Head of caudate nucleus (tissue), 42 donors: Measurements from ENCODE around the gene FAM171A2.

Source experiments
- DNase-seq, 42 donors: peaks; one replicate each; pipeline versions ENCODE4 v3.0.0 to v3.0.0-alpha.2; 2020 to 2021; ENCODE audit warnings: mixed read lengths in 7 of 42
- intact Hi-C: fragments of 100-400 bp; cut with DNase I; formaldehyde crosslinking; loops from one replicate; pipeline ENCODE4 v1.15.0; 2022

Gene FAM171A2

DNA sequence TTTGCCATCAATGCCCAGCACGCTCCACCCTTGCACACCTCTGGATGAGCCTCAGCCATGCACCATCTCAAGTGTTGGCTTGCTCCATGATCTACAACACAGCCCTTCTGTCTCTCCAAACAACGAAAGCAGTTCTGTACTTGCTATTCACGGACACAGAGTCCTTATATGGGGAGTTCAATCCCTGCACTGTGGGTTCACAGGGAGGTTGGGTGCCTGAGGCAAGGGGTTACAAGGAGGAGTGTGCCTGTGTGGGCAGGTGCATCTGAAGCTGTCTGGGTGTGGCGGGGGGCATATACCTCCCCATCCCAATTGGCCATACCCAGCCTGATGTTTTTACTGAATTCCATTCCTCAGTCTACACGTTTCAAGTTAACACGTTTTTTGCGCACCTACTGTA, 49.6 kb downstream of the FAM171A2 start:
- intact Hi-C loops: no loop called here
- no peak for DNase-seq

DNA sequence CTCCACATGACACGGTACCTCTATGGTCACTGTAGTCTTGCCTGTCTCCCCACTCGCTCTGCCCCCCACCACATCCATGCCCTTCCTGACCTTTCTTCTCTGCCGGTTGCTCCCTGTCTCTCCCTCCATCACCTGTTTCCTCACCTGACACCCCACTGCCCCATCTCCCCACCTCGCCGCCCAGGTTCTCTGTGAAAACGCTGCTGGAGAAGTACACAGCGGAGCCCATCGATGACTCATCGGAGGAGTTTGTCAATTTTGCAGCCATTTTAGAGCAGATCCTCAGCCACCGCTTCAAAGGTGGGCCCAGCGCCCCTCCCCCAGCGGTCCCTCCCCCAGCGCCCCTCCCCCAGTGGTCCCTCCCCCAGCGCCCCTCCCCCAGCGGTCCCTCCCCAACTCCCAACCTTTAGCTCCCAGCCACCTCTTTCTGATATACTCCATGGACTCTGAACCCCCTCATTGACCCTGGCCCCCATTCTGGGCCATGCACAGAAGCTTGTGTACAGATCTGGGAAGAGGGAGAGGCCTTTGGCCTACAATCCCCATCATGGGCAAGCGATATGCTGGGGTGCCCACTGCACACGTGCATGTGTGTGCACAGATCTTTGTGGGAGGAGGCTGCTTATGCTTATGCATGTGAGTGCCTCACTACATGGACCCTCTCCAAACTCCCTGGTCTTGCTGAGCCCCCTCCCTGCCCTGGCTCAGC, 51.1 kb downstream of the FAM171A2 start:
- DNase-seq: peak in 10 of 42 donors; percentile 22 to 67 (median 50)
- intact Hi-C loops: no loop called here

DNA sequence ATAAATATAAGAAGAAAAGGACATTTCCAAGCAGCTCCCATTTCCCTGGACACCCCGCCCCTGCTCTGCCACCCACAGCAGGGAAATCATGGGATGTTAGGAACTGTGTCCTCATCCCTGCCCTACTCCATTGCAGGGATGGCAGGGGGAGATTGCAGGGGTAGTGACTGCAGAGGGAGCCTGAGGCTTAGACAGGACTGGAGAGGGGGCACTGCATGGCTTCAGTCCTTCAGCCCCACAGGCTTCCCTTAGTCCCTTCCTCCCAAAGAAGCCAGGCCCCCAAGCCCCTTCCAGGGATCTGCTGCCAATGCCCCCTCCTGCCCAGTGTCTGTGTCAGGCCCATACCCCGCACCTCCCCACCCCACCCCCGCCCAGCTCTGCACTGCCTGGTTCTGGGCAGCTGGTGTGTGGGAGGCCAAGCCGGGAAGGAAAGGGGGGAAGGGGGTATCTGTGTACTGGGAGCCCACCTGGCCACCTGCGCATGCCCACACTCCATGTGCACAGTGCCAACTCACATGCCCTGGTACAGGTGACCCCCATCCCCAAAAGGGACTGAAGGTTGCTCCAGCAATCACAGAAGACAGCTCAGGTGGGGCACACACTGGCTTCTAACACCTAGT, 52.0 kb downstream of the FAM171A2 start:
- peak in 1 of 42 donors; percentile 32 for DNase-seq
- intact Hi-C loops: no loop called here

DNA sequence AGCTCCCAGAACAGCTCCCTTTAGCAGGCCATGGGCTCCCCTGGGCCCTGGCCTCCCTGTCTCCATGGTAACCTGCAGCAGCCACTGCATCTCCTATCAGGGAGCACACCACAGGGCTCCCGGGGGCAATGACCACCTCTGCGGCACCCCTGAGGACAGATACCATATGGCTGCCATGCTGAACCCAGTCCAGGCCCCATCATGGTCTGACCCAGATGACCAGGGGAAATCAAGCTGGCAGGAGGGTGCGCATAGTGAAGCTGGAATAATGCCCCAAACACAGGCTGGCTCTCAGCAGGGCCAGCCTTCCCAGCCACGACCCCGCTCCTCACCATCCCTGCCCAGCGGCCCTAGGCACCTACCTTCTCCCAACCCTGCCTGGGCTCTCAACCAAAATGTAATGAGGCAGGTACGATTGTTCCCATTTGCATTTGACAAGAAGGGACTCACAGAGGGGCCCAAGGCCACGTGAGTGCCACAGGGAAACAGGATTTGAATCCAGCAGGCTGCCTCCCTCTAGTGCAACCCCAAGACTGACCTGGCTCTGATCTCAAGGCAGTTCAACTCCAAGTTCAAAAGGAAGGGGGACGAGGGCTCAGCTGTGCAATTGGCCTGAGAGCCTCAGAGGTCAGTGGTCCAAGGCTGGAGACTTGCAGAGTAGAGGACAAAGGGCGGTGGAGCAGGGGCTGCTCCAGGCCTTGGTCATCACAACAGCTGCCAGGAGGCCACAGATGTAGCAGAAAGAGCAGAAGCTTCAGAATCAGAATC, 52.9 kb downstream of the FAM171A2 start:
- no peak for DNase-seq
- intact Hi-C loops: no loop called here

DNA sequence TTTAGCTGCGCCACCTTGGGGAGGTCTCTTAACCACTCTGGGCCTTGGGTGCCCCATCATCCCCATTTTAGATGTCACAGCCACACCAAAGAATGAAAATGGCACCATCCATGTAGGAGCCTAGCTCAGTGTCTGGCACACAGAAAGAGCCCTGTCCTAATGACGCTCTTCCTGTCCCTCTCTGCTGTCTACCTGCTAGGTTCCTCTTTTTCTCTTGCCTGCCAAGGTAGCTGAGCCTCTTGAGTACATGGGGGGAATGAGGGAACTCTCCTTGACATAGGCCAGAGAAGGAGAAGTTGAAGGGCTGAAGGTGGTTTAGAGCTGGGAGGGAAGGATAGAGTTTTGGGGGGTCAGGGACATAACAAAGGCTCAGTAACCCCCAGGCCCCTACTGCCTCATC, 53.5 kb downstream of the FAM171A2 start:
- DNase-seq: peak in 1 of 42 donors; percentile 25
- intact Hi-C loops: no loop called here

DNA sequence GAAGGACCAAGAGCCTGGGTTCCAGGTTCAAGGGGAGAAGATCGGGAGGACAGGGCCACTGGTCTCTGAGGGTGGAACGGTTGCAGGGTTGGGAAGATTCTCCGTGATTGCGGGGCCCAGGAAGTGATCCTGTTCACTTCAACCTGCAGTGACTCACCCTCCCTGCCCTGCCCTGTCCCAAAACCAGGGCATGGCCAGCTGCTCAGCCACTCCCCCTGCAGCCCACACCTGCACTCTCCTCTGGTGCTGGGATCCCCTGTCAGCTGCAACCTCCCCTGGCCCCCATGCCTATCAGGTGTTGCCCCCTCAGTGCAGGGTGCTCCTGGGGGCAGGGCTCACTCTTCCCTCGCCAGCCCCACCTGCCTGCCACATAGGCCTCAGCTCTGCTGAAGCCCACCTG, 54.2 kb downstream of the FAM171A2 start:
- no peak for DNase-seq
- intact Hi-C loops: loop anchor here (2.0 kb wide), 1 partner anchor 91 kb away; the partner anchor contains the start of gene UBTF

DNA sequence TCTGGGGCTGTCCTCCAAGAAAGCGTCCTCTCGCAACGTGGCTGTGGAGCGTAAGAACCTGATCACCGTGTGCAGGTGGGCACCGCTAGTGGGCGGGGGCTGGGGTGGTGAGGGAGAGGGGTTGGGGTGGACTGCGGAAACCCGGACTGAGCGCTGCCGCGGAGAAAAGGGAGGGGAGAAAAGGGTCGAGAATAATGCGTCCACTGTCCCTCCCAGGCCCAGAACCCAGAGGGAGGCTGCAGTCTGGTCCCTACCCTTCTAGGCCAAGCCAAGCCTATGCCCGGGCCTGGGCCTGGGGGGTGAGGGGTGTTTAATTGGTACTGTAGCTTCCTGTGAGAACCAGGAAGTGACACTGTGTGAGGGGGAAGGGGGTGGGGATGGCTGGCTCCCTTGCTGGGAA, 54.8 kb downstream of the FAM171A2 start:
- peak in 39 of 42 donors; percentile 21 to 72 (median 56) for DNase-seq
- intact Hi-C loops: loop anchor here (2.0 kb wide), 1 partner anchor 90 kb away; the partner anchor contains the start of gene UBTF

DNA sequence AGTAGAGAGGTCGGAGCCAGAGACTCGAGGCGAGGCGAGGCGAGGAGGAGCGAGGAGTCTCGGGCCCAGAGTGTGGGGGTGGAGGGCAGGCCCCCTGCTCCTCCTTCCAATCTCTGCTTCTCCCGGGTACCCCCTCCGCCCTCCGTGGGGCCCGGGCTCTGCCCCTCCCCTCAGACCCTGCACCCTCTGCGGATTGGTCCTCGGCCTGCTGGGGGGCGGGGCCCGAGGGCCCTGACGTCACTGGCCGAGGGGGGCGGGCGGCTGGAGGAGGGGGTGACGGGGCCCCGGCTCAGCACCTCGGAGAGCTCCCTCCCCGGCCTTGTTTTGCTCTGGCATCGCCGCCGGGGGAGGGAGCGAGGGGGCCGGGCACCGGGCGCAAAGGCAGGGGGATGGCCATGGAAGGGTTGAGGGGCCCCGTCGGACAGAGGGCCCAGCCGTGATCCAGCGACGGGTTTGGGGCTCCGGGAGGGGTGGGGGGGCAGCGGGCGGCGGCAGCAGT, 55.3 kb downstream of the FAM171A2 start, which contains the start of gene RUNDC3A:
TSS of gene RUNDC3A (plus strand) at position 282 of the 499 bp plus-strand sequence. CDS start 232 bp downstream, outside the sequence.
- intact Hi-C loops: loop anchor here (2.0 kb wide), 1 partner anchor 90 kb away; the partner anchor contains the start of gene UBTF
- DNase-seq: peak; percentile 85 to 98 (median 96)

DNA sequence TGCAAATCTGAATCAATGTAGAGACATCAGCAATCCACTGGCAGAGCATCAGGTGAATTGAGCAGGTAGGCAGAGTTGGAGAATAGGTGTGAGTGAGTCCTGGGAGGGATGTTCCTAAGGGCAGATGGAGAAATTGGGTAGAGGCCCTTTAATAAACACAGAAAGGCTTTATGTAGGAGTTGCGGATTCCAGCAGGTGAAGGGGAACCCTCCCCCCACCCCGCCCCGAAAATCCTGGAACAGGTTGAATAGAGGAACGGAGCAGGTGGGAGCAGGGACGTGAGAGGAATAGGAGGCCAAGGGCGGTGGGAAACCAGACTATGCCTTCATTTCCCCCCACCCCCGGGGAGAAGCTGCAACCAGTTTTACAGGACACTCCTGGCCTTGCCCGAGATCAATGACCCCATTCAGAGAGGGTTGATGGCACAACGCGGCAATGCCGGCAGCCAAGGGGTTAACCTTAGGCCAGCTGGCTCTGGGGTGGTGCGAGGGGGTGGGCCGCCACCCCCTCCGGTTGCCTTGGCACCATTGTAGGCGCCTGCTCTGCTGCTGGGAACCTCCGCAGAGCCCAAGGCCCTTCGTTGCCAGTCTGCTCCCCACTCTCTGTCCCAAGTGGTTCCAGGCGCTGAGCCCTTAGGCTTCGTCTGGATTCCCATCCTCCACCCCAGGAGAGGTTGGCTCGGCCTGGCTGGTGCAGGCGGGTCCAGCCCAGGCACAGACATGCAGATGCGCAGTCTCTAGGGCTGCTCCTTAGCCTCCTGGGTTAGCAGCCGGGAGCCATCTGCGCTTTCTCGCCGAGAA, 56.1 kb downstream of the FAM171A2 start:
- peak; percentile 55 to 92 (median 79) for DNase-seq
- intact Hi-C loops: loop anchor here (2.0 kb wide), 1 partner anchor 89 kb away; the partner anchor contains the start of gene UBTF

DNA sequence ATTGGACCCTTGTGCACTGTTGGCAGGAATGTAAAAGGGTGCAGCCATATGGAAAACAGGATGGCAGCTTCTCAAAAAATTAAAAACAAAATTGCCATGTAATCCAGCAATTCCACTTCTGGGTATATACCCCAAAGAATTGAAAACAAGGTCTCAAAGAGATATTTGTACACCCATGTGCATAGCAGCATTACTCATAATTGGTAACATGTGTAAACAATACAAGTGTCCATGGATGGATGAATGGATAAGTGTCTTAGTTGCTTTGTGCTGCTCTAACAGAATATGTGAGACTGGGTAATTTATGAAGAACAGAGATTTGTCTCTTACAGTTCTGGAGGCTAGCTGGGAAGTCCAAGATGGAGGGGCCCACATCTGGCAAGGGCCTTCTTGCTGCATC, 59.0 kb downstream of the FAM171A2 start:
- intact Hi-C loops: no loop called here
- no peak for DNase-seq
